Measurements from ENCODE around the gene IFI27L2.

The IFI27L2 gene

GRCh38 chr14:94145902-94146527, 16.6 kb upstream of the IFI27L2 start:
- DNase-seq = no peak

DNA sequence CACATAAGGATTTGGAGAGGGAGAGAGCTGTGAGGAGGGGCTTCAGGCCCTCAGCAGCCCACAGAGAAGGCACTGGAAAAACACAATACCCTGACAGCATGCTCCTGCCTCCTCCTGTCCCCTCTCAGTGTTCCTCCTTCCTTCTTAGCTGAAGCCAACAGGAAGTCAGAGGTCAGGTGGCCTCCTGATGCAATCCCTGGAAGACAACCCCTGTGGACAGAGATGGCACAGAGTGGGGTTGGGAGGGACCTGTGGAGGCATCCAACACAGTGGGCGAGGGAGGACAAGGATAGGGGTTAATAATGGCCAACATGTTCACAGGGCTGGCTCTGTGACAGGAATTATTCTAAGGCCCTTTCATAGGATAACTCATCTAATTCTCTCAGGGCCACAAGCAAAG, 15.4 kb upstream of the IFI27L2 start:
- DNase-seq = no peak

DNA sequence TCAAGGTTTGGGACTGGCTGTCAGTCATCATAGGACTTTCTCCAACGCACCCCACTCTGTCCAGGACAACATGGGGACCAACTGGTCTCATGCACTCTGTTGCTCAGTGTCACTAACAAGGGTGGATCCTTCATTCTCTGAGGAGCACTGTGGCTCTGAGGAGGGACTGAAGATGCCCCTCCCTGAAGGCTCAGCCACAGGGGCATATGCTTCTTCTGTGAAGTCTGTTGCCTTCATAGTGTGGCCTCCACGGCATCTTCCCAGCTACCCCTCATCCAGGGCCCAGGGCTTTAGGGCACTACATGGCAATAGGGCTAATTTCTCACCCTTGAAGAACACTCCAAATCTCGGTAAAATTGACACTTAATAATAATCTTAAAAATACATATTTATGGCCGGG, 14.3 kb upstream of the IFI27L2 start:
- DNase-seq = no peak

DNA sequence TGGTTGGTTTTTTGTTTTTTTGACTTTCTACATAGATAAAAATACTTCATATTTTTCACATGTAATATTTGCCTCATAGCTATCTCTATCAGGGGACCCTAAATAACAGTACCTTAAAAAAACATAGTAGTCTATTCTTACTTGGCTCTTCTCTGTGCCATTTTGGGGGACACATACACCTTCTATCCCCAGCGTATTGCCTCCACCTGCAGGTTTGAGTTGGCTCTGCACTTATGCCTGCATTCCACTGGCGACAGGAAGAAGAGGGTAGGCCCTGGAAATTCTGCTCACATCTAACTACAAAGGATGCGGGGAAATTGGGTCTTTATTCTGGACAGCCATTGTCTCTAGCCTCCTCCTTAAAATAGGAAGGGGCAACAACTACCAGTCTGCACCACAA, 13.8 kb upstream of the IFI27L2 start:
- DNase-seq = no peak

- no peak for DNase-seq
Measured at GRCh38 chr14:94142836-94143235, 13.4 kb upstream of the IFI27L2 start.

- no peak for DNase-seq
Measured at GRCh38 chr14:94142247-94142646, 12.8 kb upstream of the IFI27L2 start.

DNA sequence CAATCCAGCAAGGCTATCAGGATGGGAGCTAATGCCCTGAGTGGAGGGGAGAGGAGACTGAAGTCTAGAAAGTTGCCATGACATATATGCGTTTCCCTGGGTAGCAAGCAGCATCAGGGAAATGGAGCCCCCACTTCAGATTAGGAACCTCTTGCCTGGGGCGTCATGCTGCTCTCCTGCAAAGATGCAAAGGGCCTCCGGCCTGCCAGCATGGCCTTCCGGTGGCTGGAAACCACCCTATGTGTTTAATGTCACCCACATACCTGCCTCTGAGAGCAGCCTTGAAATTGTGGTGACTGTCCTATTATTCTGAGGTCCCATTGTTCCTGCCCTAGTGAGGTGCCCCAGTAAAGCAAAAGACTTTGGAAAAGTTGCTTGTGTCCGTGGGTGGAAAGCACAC, 10.0 kb upstream of the IFI27L2 start:
- no peak for DNase-seq

DNA sequence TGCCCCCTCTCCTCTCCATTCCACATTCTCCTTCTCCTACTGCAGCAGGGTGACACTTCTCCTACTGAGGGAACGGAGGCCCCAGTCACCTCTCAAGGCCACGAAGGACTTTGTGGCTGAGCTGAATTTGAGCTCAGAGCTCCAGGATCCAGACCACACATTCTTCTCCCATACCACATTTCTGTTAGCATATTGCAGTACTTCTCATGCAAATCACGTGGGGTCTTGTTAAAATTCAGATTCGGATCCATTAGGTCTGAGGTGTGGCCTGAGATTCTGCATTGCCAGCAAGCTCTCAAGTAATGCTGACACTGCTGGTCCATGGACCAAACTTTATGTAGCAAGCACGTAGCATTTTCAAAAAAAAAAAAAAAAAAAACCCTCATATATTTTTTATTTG, 9.6 kb upstream of the IFI27L2 start:
- no peak for DNase-seq

DNA sequence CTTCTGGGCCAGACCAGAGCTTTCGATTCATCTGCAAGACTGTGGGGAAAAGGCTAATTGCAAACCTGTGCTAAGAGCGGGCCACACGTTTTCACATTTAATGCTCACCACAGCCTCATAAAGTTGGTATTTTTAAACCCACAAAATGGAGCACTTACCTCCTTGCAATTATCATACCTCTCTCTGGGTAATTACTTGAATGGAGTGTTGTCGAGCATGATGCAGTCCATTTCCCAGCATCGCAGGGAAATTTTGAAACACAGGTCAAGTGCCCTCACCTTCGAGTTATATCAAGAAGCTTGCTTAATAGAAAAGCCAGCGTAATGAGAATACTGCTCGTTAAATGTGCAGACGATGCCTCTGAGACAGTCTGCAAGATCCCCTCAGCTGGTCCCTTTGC, 8.8 kb upstream of the IFI27L2 start:
- no peak for DNase-seq

- peak; percentile 81 to 88 for DNase-seq
Measured at GRCh38 chr14:94136575-94137331, 7.3 kb upstream of the IFI27L2 start.

- DNase-seq = no peak
Measured at GRCh38 chr14:94135476-94135875, 6.1 kb upstream of the IFI27L2 start.

- DNase-seq = peak; percentile 61 to 84
Measured at GRCh38 chr14:94132285-94132887, 3.0 kb upstream of the IFI27L2 start.

- peak in 1 of 2 donors; percentile 33 for DNase-seq
Measured at GRCh38 chr14:94129758-94130414, 482 bp upstream of the IFI27L2 start.

GRCh38 chr14:94128216-94128839, 1.1 kb downstream of the IFI27L2 start:
- DNase-seq = no peak

DNA sequence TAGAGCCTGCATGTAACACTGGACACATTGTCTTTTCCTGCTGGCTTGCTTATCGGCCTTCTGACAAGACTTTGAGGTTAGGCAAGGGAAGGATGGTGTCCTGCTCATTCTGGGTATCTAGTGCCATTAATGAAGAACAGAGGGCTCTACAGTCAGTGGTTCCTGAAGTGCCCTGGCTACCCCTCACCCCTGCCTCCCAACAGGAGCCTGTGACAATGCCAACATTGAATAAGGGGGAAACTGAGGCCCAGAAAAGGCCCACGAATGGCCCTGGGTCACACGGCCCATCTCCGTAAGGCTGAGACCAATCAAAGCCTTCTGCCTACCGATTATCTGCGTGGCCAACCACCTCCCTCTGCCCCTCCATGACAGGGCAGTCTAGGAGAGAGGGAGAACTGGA, 2.1 kb downstream of the IFI27L2 start:
- DNase-seq = no peak

- DNase-seq = no peak
Measured at GRCh38 chr14:94126800-94127199, 2.6 kb downstream of the IFI27L2 start.

DNA sequence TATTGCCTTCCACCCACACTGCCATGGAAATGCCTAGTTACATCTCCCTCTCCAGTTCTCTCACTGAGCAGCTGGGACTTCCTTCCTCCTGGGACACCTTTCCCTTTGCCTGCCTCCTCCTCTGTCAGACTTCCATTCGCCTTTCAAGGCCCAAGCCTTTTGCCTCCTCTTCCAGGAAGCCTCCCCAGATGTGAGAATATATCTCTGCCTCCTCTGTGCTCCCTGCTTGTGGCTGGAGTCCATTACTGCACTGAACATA, 3.1 kb downstream of the IFI27L2 start:
- no peak for DNase-seq

DNA sequence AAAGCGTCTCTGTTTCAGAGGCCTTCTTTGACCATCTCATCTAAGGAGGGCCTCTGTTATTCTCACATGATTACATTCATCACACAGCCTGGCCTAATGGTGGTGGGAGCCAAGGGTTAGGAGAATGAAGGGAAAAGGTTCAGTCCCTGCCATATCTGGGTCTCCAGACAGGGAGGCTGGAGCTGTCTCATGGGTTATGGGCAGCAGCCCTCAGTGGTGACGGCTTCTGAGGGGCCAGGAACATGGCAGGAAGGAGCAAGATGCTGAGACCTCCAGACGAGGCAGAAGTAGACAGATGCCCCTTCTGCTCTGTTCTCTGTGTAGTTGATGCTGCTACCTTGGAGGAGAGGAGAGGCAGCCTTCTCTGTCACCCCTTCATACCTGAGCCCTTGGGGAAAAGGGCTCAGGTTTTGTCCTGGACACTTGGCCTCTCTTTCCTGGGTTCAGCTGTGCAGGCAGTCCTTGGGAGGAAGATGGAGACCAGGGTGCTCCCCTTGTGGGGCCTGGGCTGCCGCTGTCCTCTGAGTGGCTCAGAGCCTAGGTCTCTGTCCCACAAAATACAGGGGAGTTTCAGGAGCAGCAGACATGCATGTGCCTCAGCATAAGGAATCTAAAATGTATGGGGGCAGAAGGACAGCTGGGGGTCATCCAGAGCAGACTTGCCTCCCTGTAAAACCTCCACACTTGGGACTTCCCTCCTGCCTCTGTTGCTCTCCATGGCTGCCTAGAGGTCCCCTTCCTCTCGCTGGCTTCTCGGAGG, 3.6 kb downstream of the IFI27L2 start:
- no peak for DNase-seq

GRCh38 chr14:94124582-94125377, 4.6 kb downstream of the IFI27L2 start:
- no peak for DNase-seq

- no peak for DNase-seq
Measured at GRCh38 chr14:94123868-94124267, 5.5 kb downstream of the IFI27L2 start.

DNA sequence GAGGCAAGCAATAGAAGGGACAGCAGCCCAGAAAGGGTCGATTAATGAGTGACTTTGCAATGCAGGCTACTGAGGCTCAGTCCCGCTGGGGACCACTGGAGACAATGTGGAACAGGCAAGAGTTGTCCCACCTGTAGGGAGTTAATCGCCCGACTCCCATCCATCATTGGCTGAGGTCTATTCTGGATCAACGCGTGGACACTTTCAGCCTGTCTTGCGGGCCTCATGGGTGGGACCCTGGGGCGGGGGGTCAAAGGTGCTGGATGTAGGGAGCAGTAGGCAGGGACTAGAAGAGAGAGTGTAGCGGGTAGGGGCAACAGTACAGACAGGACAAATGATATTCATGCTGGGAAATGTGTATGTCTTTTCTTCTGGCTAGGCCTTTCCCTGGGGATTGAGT, 6.1 kb downstream of the IFI27L2 start:
- DNase-seq = no peak

GRCh38 chr14:94122438-94122837, 7.0 kb downstream of the IFI27L2 start:
- DNase-seq = no peak
